Measurements from ENCODE around the gene CPZ.

- TF ChIP-seq CTCF (conservative IDR thresholded peaks at IDR 0.05) (no peak), EZH2 (IDR thresholded peaks at IDR 0.05; ENCODE audit: low read depth) (no peak)
Observed at GRCh38 chr4:8617486-8618040, 25.0 kb downstream of the CPZ start.
